GM18951 (cell line): ENCODE results near the gene IGHMBP2.

Source experiments
- POLR2A ChIP-seq: IDR thresholded peaks from 4 replicates; pipeline ENCODE4 v1.6.1; 2011; ENCODE audit warnings: mild to moderate bottlenecking; ENCODE audit not compliant: insufficient read length, insufficient read depth; ENCODE audit errors: extremely low read depth
- in situ Hi-C: fragments of 300-500 bp; cut with MboI; formaldehyde crosslinking; loops from one replicate; pipeline ENCODE4 v1.12.0; 2022; ENCODE audit warnings: low sequenced_read_pairs, mixed read lengths, inconsistent platforms; ENCODE audit not compliant: unreplicated experiment

IGHMBP2 gene

DNA sequence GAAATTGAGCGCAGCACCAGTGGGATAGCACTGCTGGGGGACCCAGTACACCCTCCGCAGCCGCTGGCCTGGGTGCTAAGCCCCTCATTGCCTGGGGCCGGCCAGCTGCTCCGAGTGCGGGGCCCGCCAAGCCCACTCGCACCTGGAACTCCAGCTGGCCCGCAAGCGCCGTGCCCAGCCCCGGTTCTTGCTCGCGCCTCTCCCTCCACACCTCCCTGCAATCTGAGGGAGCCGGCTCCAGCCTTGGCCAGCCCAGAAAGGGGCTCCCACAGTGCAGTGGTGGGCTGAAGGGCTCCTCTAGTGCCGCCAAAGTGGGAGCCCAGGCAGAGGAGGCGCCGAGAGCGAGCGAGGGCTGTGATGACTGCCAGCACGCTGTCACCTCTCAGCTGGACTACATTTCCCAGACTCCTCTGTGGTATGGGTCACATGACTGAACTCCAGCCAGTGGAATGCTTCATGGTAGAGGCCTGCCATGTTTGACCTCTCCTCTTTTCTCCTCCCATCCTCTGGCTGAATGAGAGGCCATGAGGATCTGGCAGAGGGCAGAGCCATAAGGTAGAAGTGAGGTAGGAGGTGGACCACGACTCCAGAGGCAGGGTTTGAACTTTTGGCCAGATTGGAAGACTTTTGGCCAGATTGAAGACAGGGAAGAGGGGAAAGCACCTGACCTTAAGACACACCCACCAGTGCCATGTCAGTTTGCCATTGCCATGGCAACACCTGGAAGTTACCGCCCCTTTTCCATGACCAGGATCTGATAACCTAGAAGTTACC lies 70.9 kb downstream of the IGHMBP2 start:
- in situ Hi-C loops = no loop called here
- TF ChIP-seq POLR2A = no peak

DNA sequence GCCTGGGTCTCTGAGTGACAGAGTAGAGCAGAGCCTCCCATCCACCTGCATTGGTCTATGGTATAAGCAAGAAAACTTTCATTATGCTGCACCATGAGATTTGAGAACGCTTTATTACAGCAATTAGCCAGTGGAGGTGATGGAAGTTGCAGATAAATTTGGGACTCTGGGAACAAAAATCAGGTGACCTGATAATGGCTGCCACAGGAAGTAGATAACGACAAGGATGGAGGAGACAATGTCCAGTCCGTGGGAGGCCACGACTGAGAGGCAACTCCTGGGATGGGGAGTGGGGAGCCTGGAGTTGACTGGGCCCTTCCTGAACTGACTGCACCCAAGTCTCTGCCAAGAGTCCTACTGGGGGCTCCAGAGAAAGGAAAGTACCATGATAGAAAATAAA lies 72.4 kb downstream of the IGHMBP2 start:
- no peak for TF ChIP-seq POLR2A
- in situ Hi-C loops = no loop called here

DNA sequence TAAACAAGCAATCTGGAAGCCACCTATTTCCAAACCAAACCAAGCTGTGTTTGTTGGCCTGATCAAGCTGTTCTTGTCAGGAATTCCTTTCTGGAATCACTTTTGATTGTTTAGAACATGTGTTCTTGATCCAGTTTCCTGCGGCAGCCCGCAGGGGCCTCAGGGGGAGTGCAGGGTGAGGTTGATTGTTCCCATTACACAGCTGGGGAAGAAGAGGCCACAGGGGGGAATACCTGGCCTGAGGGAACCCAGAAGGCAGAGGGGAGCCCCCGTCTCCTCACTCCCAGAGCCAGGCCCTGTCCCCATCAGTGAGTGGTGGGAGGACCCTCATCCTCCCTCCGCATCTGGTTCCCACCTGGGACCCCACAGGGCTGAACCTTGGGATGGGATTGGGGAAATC lies 72.9 kb downstream of the IGHMBP2 start:
- in situ Hi-C loops = no loop called here
- TF ChIP-seq POLR2A = no peak

DNA sequence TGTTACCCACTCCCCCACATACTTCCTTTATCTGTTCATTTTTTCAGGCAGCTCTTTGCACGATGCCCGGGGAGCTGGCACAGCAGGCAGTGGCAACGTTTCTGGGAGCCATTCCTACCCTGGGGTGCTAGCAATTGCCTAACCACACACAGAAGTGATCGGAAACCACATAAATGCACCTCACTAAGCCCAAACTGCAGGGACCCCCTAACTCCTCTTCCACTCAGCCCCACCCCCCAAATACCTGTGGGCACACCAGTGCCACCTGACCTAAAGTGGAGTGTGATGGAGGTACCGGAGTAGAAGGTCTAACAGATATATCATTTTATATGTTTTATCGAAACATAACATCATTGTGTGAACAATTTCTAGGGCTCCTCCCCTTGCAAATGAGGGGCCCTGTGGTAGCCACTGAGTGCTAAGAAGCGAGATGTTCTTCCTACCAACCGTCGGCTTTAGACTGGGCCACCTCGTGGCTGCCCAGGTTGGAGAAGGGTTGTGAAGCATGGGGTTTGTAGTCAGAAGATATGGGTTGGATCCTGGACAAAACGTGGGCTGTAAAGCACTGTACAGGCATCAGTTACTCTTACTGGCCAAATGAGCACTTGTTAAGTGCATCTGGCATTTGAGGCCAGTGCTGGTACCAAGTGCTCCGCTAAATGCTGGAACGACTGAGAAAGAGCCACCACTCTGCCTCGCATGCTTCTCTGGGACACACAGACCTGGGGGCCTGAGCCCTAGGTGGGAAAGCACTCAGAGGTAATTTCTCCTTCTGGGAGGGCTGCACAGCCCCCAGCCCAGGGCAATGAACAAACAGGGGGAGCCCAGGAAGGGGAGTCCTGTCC lies 74.3 kb downstream of the IGHMBP2 start:
- in situ Hi-C loops = no loop called here
- TF ChIP-seq POLR2A = no peak

DNA sequence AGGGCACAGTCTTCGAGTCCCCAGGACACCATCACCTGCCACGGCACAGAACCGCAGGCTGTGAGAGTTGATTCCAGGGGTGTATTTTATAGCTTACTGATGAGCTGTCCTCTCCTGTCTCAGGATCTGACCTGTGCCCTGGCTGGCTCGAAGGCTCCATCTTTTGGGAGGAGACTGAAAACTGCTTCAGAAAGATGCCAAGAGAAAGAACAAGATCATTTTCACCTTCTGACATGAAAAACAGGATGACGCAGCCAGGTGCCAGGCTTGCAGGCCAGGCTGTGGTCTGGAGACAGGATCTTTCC lies 74.9 kb downstream of the IGHMBP2 start:
- no peak for TF ChIP-seq POLR2A
- in situ Hi-C loops = no loop called here

- TF ChIP-seq POLR2A = no peak
- in situ Hi-C loops = no loop called here
Observed at GRCh38 chr11:68978931-68979594, 75.4 kb downstream of the IGHMBP2 start.

DNA sequence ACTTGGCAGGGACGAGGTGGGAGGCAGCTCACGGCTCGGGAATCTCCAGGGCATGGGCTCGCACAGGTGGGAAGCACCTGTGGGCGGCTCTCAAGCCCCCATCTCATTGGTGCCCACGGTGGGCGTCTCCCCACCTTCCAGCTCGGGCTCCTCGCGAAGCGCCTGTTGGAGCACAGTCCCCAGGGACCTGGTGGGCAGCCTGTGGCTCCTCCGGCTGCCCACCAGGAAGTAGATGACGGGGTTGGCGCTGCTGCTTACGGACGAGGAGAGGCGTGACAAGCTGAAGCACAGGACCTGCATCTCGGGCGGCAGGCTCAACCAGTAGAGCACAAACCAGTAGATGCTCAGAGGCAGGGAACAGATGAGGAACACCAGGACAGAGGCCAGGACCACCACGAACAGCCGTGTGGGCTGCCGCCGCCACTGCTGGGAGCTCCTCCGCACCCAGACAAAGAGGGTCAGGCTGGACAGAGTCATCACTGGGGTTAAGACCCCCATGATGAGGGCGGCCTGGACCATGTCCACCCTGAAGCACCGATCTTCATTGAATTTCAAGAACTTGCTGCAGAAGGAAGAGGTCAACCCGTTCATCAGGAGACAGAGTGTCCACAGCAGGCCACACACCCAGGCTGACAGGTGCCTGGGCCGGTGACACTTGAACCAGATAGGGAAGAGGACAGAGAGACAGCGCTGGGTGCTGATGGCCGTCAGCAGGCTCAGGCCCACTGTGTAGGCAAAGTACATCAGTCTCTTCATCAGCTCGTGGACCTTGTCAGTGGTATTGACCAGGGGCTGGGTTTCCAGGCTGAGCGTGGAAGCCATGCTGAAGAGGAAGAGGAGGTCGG lies 76.5 kb downstream of the IGHMBP2 start:
- in situ Hi-C loops = no loop called here
- TF ChIP-seq POLR2A = no peak

DNA sequence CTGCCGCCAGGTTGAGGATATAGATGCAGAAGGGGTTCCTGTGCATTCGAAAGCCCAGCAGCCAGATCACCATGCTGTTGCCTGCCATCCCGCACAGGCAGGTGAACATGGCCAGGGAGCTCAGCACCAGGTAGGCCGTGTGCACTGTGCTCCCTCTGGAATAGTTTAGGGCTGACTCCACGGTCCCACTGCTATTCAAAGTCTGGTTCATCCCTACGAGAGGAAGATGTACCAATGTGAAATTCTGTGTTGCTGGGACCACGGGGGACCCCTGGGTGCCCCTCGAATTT lies 77.0 kb downstream of the IGHMBP2 start, which contains the start of gene MRGPRD:
MRGPRD (minus strand) TSS at position 211 of the 290 bp plus-strand sequence; CDS start at position 211, 0 bp downstream.
- in situ Hi-C loops = no loop called here

GRCh38 chr11:68982134-68982533 lies 78.4 kb downstream of the IGHMBP2 start:
- in situ Hi-C loops = no loop called here
- no peak for TF ChIP-seq POLR2A

More for the DNA sequence above, 77.0 kb downstream of the IGHMBP2 start, which contains the start of gene MRGPRD:
- no peak for TF ChIP-seq POLR2A

DNA sequence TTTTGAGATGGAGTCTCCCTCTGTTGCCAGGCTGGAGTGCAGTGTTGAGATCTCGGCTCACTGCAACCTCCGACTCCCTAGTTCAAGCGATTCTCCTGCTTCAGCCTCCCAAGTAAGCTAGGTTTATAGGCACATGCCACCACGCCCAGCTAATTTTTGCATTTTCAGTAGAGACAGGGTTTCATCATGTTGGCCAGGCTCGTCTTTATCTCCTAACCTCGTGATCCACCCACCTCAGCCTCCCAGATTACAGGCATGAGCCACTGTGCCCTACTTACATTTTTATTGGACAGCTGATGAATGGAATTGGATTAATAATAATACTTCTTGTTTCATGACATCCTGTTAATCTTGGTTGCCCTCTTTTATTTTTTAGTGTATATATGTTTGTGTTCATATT lies 80.1 kb downstream of the IGHMBP2 start:
- no peak for TF ChIP-seq POLR2A
- in situ Hi-C loops = no loop called here

DNA sequence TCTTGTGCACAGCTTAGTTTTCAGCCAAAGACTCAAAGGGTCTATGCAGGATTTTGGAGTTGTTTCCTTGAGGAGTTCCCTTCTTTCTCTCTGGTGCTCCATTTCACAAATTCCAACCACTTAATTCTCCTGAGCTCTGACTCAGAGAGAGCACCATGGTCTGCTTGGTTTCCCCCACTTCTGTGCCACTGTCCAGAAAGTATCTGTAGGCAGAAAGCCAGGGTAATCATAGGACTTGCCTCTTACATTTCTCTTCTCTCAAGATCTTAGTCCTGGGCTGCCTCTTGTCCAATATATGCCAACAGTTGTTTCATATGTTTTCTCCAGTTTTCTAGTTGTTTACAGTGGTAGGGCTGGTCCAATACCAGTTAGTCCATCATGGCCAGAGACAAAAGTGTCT lies 83.5 kb downstream of the IGHMBP2 start:
- in situ Hi-C loops = no loop called here
- TF ChIP-seq POLR2A = no peak

- TF ChIP-seq POLR2A = no peak
- in situ Hi-C loops = no loop called here
Observed at GRCh38 chr11:68988491-68988890, 84.8 kb downstream of the IGHMBP2 start.
